GM12864 (cell line): ENCODE measurements around the gene INO80E.
A peak's percentile ranks its signal among the peaks of the same experiment; 100 is the strongest.

Experiments used
- DNase-seq: peaks from one replicate; pipeline ENCODE4 v3.0.0-alpha.2; 2011; ENCODE audit warnings: low read depth
- H3K4me3 ChIP-seq: 2 replicates; pipeline ENCODE4 v1.5.1; 2011; ENCODE audit warnings: mild to moderate bottlenecking, low read depth, low read length, control low read depth
- TF ChIP-seq, protein P1 (sequence below): IDR thresholded peaks from 2 replicates; pipeline ENCODE4 v1.5.1; 2011; ENCODE audit warnings: low read depth, mild to moderate bottlenecking, moderate library complexity, low read length, control low read depth, inconsistent platforms; ENCODE audit errors: missing control alignments

INO80E gene

DNA sequence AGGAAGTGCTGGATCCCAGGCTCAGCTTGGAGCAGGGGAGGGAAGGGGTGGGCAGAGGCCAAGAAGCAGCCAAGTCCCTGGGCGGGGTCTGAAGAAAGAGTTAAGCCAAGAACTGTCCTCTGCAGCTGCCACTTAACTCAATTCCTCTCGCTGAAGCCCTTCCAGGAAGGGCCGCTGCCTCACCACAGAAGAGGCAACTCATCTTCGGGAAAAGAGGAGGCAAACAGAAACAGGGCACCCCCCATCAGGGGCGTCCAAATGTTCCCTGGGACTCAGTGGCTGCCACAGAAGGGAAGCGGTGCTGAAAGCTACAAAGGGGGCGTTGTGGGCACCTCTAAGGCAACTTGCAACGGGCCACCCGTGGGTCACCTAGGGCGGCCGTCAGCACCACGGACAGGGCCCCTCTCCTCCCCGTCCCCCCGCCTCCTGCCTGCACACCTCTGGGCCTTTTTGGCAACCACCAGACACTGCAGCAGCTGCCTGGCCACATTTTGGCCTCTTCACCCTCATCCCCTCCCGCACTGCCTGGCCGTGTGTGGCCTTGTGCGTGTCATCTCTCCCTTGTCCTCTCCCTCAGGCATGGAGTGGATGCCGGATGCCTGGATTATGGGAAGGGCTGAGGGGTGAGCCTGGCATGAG, 32.5 kb downstream of the INO80E start:
- no peak for DNase-seq
- TF ChIP-seq, protein P1, sequence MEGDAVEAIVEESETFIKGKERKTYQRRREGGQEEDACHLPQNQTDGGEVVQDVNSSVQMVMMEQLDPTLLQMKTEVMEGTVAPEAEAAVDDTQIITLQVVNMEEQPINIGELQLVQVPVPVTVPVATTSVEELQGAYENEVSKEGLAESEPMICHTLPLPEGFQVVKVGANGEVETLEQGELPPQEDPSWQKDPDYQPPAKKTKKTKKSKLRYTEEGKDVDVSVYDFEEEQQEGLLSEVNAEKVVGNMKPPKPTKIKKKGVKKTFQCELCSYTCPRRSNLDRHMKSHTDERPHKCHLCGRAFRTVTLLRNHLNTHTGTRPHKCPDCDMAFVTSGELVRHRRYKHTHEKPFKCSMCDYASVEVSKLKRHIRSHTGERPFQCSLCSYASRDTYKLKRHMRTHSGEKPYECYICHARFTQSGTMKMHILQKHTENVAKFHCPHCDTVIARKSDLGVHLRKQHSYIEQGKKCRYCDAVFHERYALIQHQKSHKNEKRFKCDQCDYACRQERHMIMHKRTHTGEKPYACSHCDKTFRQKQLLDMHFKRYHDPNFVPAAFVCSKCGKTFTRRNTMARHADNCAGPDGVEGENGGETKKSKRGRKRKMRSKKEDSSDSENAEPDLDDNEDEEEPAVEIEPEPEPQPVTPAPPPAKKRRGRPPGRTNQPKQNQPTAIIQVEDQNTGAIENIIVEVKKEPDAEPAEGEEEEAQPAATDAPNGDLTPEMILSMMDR = no peak
- H3K4me3 ChIP-seq = no peak overlapping the region

- TF ChIP-seq, protein P1 = no peak
- no peak overlapping the region for H3K4me3 ChIP-seq
- DNase-seq = no peak
These were observed 34.1 kb downstream of the INO80E start for GRCh38 chr16:30030011-30030685.

- H3K4me3 ChIP-seq = no peak within 1 kb of the TSS
- DNase-seq = no peak
- TF ChIP-seq, protein P1 = no peak
These were observed 34.9 kb downstream of the INO80E start, which contains the start of gene TLCD3B for GRCh38 chr16:30030841-30031413. TSS of gene TLCD3B (minus strand) at chr16:30031271. CDS start at chr16:30030527, 744 bp downstream.

GRCh38 chr16:30031477-30031918, 35.5 kb downstream of the INO80E start:
- DNase-seq = no peak
- H3K4me3 ChIP-seq = no peak overlapping the region
- TF ChIP-seq, protein P1 = peak; percentile 2

GRCh38 chr16:30032083-30032819, 36.2 kb downstream of the INO80E start:
- DNase-seq = peak; percentile 46
- TF ChIP-seq, protein P1 = peak; percentile 86
- H3K4me3 ChIP-seq = no peak overlapping the region

DNA sequence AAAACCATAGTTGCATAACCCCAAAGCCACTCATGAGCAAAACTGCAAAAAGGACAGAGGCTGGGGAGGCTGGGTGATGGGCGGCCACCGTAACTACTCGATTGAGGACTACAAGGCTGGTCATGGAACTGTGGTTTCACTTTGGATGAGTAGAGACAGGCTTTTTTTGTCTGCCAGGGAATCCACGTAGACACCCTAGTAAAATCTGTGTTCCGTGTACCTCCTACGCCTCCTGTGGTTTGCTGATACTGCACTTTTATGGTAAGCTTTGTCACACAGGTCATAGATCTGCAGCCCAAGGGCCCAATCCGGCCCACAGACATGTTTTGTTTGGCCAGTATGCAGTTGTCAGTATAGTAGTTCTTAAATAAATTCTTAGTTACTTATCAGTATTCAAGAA, 37.2 kb downstream of the INO80E start:
- TF ChIP-seq, protein P1 = no peak
- H3K4me3 ChIP-seq = no peak overlapping the region
- peak; percentile 52 for DNase-seq
